Upper lobe of right lung (tissue), 1 donor: ENCODE measurements around the gene RTP2. TPM values are rescaled to one million over a fixed set of nuclear protein-coding genes. Genes with fewer than 3 reads are reported as not detected.
A peak's percentile ranks its signal among the peaks of the same experiment; 100 is the strongest.

Experiments used
- ATAC-seq: fragments of 200-7000 bp; cut with Tn5 transposase; one replicate; pipeline ENCODE4 v1.9.1; 2020; ENCODE audit warnings: mild to moderate bottlenecking, moderate library complexity
- DNase-seq: peaks from one replicate; pipeline ENCODE4 v3.0.0-alpha.2; 2020
- H3K27ac ChIP-seq: fragments of 200-600 bp; one replicate; pipeline ENCODE4 v1.8.0; 2022
- H3K27me3 ChIP-seq: fragments of 200-600 bp; one replicate; pipeline ENCODE4 v1.8.0; 2022; ENCODE audit warnings: mild to moderate bottlenecking
- H3K36me3 ChIP-seq: fragments of 200-600 bp; one replicate; pipeline ENCODE4 v1.8.0; 2022
- H3K4me1 ChIP-seq: fragments of 200-600 bp; one replicate; pipeline ENCODE4 v1.8.0; 2022
- H3K4me3 ChIP-seq: fragments of 200-600 bp; one replicate; pipeline ENCODE4 v1.8.0; 2022; ENCODE audit warnings: mild to moderate bottlenecking
- H3K9me3 ChIP-seq: fragments of 200-600 bp; one replicate; pipeline ENCODE4 v1.8.0; 2022
- CTCF ChIP-seq: fragments of 200-600 bp; IDR thresholded peaks from one replicate; pipeline ENCODE4 v1.8.0; 2022; ENCODE audit warnings: antibody characterized with exemption
- intact Hi-C: fragments of 100-400 bp; cut with DNase I; formaldehyde crosslinking; loops from one replicate; pipeline ENCODE4 v1.11.0; 2022
- long read RNA-seq: library from polyadenylated mRNA; unstranded; transcript quantifications from one replicate; pipeline ENCODE4 v2.0.0, GENCODE V29; 2021
- total RNA-seq: library from RNA; stranded (reverse); fragmentation: NEBNext Ultra II Directional; extraction: Animal tissue kit (Norgen Biotek cat#: 25700); gene quantifications from one replicate; pipeline ENCODE4 v1.2.1, GENCODE V29; 2021
- donor health status: DM: no; HTN: yes; CAD: no; lungs with severe emphysema.

The RTP2 gene
- not detected for total RNA-seq
- long read RNA-seq, result 0 reads

- no peak for TF ChIP-seq CTCF
- Histone ChIP-seq H3K36me3 (no peaks in the 10 kb centered on the region), H3K9me3 (no peaks in the 10 kb centered on the region), H3K27ac (no peak within 1 kb of the TSS), H3K4me3 (no peak within 1 kb of the TSS), H3K4me1 (no peaks in the 10 kb centered on the region), H3K27me3 (no peaks in the 10 kb centered on the region)
- DNase-seq, result no peak
- ATAC-seq, result no peak
- intact Hi-C loops, result no loop called here
These were observed at the start of gene RTP2 for GRCh38 chr3:187702507-187703033. RTP2 (minus strand) TSS chr3:187702557; CDS start chr3:187702128, 429 bp downstream.

GRCh38 chr3:187750513-187751123 lies 48.3 kb upstream of the RTP2 start:
- Histone ChIP-seq H3K36me3 (no peaks in the 10 kb centered on the region), H3K27ac (peak overlapping the region; percentile 33), H3K9me3 (no peaks in the 10 kb centered on the region), H3K4me3 (peak overlapping the region; percentile 29), H3K27me3 (no peaks in the 10 kb centered on the region), H3K4me1 (peaks cover 31% of the 10 kb centered on the region)
- ATAC-seq (peak; percentile 1), DNase-seq (no peak)
- no peak for TF ChIP-seq CTCF
- intact Hi-C loops, result no loop called here

GRCh38 chr3:187750006-187750512 lies 47.7 kb upstream of the RTP2 start:
- H3K4me1 ChIP-seq, result peaks cover 31% of the 10 kb centered on the region
- ATAC-seq (peak; percentile 78), DNase-seq (peak; percentile 88)
- H3K36me3 ChIP-seq, result no peaks in the 10 kb centered on the region
- H3K4me3 ChIP-seq, result peak overlapping the region; percentile 29
- peak overlapping the region; percentile 33 for H3K27ac ChIP-seq
- H3K9me3 ChIP-seq, result no peaks in the 10 kb centered on the region
- no peak for TF ChIP-seq CTCF
- H3K27me3 ChIP-seq, result no peaks in the 10 kb centered on the region
- intact Hi-C loops, result no loop called here

DNA sequence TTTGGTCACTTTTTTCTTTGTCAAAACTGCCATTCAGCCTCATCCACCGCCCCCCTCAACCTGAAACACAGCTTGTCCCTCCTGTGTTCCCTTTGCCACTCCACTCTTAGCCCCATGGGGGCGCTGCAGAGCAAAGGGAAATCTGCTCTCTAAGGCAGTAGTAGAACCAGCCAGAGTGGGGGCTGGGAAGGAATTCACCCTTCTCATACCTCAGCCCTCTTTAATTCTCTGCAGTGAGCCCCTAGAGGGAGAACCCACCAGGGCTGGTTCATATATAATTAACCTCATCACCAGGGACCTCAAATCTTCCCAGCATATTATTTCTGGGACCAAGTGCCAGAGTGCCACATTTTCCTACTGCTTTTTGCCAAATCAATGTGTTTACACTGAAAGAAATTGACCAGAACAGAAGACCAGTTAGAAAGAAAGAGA lies 45.7 kb upstream of the RTP2 start:
- peak; percentile 99 for TF ChIP-seq CTCF
- ATAC-seq (peak; percentile 68), DNase-seq (peak; percentile 92)
- Histone ChIP-seq H3K27me3 (no peaks in the 10 kb centered on the region), H3K27ac (peak overlapping the region; percentile 100), H3K4me3 (no peak overlapping the region), H3K9me3 (no peaks in the 10 kb centered on the region), H3K4me1 (peaks cover 31% of the 10 kb centered on the region), H3K36me3 (no peaks in the 10 kb centered on the region)
- intact Hi-C loops, result no loop called here

DNA sequence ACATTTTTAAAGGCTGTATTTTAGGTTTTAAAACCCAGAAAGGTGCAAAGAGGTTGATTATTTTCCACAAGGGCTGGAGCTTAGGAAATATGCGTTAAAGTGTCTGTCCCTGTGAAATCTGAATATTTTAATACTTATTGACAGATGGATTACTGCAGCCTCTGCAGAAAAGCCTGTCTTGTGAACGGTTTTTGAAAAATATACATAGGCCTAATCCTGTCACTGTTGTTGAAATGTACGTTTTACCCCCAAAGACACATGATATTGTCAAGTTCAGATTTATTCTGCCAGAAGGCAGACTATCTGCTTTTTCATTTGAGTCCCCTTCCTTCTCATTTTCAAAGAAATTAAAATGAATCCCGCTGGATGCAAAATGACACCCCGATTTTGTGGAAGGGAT lies 45.1 kb upstream of the RTP2 start:
- Histone ChIP-seq H3K9me3 (no peaks in the 10 kb centered on the region), H3K27ac (peak overlapping the region; percentile 100), H3K27me3 (no peaks in the 10 kb centered on the region), H3K4me3 (peak overlapping the region; percentile 74), H3K36me3 (no peaks in the 10 kb centered on the region), H3K4me1 (peaks cover 35% of the 10 kb centered on the region)
- intact Hi-C loops, result no loop called here
- TF ChIP-seq CTCF, result no peak
- no peak for DNase-seq
- no peak for ATAC-seq
